ENCODE results near the gene APOA4.

The APOA4 gene

GRCh38 chr11:116823031-116823843, at the start of gene APOA4:
Gene APOA4 (minus strand): TSS chr11:116823304. CDS start chr11:116823191, 113 bp downstream.
- DNase-seq (ENCODE audit: low spot score) = no peak
- in situ Hi-C loops (cut with MboI; ENCODE audit: low pct_unique_long_range_greater_than_20kb, low sequenced_read_pairs, unreplicated experiment) = no loop called here
- no peak for TF ChIP-seq CTCF (IDR thresholded peaks at IDR 0.05; ENCODE audit: extremely low read depth, insufficient read depth, missing control alignments)

- no peak for DNase-seq (ENCODE audit: low spot score)
- in situ Hi-C loops (cut with MboI; ENCODE audit: low pct_unique_long_range_greater_than_20kb, low sequenced_read_pairs, unreplicated experiment) = no loop called here
- TF ChIP-seq CTCF (IDR thresholded peaks at IDR 0.05; ENCODE audit: extremely low read depth, insufficient read depth, missing control alignments) = no peak
Measured at GRCh38 chr11:116871248-116871647, 48.1 kb upstream of the APOA4 start.

GRCh38 chr11:116870054-116870453, 47.0 kb upstream of the APOA4 start:
- in situ Hi-C loops (cut with MboI; ENCODE audit: low pct_unique_long_range_greater_than_20kb, low sequenced_read_pairs, unreplicated experiment) = no loop called here
- TF ChIP-seq CTCF (IDR thresholded peaks at IDR 0.05; ENCODE audit: extremely low read depth, insufficient read depth, missing control alignments) = no peak
- no peak for DNase-seq (ENCODE audit: low spot score)

- no peak for TF ChIP-seq CTCF (IDR thresholded peaks at IDR 0.05; ENCODE audit: extremely low read depth, insufficient read depth, missing control alignments)
- in situ Hi-C loops (cut with MboI; ENCODE audit: low pct_unique_long_range_greater_than_20kb, low sequenced_read_pairs, unreplicated experiment) = no loop called here
- no peak for DNase-seq (ENCODE audit: low spot score)
Measured at GRCh38 chr11:116869610-116870009, 46.5 kb upstream of the APOA4 start.

- no peak for DNase-seq (ENCODE audit: low spot score)
- no peak for TF ChIP-seq CTCF (IDR thresholded peaks at IDR 0.05; ENCODE audit: extremely low read depth, insufficient read depth, missing control alignments)
- in situ Hi-C loops (cut with MboI; ENCODE audit: low pct_unique_long_range_greater_than_20kb, low sequenced_read_pairs, unreplicated experiment) = no loop called here
Measured at GRCh38 chr11:116868066-116868465, 45.0 kb upstream of the APOA4 start.

- no peak for DNase-seq (ENCODE audit: low spot score)
- in situ Hi-C loops (cut with MboI; ENCODE audit: low pct_unique_long_range_greater_than_20kb, low sequenced_read_pairs, unreplicated experiment) = no loop called here
Measured at GRCh38 chr11:116867619-116868018, 44.5 kb upstream of the APOA4 start.

More at GRCh38 chr11:116867619-116868018, 44.5 kb upstream of the APOA4 start:
- no peak for TF ChIP-seq CTCF (IDR thresholded peaks at IDR 0.05; ENCODE audit: extremely low read depth, insufficient read depth, missing control alignments)

Data from GM13977 (cell line).